Right forelimb (tissue), 1 donor: Measurements from ENCODE around the gene C1orf53.
"Not testable (repeated sequence)": the region's sequence is repeated elsewhere in the genome, so short reads cannot be mapped to it uniquely, and the experiment has no call there.

Experiments used
- DNase-seq: peaks from one replicate; pipeline ENCODE4 v3.0.0-alpha.2; 2018

C1orf53 gene

DNA sequence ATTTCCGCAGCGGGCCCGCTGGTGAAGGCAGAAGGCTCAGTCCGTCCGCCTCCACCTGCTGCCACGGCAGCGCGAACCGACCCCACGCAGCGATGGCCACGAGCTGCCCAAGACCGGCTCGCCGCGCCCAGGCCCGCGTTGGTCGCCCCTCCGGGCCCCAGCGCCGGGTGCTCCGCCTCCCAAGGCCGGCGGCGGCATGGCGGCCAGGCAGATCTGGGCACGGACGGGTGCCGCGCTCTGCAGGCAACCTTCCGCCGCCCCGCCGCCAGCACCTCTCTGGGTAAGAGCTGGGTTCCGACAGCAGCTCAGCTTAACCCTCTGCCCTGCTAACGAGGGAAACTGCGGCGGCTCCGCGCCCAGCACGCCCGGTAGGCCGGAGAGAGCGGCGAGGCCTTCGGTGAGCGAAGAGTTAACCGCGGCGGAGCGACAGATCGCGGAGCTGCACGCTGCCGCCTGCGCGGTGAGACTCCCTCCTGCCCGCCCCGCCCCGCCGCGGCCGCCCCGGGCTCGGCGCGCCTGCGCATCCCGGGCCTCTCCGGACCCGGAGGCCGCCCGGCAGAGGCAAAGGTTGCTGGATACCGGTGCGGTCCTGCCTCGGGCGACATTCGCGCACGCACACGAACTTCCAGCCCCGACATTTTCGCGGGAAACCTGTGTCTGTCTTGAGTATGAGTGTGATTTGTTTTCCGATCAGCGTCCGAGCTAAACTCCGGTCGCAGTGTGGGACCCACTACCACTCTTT is at the start of gene C1orf53:
TSS of gene C1orf53 (plus strand) at position 177 of the 742 bp plus-strand sequence. CDS start at position 197, 20 bp downstream.
- DNase-seq, result peak; percentile 92

DNA sequence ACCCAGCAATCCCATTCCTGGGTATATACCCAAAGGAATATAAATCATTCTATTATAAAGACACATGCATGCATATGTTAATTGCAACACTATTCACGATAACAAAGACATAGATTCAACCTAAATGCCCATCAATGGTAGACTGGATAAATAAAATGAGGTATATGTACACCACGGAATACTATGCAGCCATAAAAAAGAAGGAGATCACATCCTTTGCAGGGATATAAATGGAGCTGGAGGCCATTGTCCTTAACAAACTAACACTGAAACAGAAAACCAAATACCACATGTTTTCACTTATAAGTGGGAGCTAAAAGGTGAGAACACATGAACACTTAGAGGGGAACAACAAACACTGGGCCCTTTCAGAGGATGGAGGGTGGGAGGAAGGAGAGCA is 46.7 kb upstream of the C1orf53 start:
- not testable (repeated sequence) for DNase-seq

DNA sequence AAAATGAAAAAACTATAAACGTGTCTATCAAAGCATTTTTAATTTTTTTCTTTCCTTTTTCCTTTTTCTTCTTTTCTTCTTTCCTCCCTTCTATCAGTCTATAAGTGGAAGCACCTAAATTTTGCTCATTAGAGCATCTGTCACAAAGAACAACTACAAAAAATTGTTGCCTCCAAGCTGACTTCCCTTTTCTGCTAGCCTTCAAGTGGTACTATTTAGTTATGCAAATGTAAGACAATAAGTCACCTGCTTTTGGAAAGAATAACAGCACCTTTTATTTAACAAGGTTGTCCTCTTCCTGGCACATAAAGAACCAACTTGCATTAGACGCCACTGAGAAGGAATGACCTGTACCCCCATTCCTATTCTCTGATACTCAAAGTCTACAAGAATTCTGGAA is 45.0 kb upstream of the C1orf53 start:
- DNase-seq, result no peak

DNA sequence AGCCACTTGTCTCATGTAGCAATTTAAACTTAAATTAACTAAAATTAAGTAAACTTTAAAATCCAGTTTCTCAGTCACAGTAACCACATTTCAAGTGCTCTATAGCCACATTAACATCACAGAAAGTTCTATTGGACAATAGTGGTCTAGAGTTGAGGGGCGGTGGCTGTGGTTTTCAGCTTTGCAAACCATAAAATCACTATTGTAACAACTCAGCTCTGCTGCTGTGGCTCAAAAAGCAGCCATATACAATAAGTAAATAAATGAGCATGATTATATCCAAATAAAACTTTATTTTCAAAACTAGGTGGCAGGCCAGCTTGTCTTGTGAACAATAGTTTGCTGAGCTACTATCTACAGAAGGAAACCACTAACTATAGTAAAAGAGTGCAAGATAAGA is 43.4 kb upstream of the C1orf53 start:
- no peak for DNase-seq

DNA sequence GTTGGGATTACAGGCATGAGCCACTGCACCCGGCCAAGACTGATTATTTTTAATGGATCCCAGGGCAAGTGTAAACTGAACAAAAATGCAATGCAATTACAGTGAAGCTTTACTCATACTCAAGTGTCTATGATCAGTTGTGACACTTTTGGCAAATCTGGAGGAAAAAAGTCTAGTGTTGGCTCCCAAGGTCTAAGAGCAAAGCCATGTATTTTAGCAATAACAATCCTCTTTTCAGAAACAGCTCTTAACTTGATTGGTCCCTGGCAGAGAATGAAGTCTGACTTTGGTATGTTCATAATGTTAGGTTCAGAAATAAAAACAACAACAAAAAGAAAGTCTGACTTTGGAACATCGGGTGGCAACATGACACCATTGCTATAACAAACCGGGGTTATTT is 40.2 kb upstream of the C1orf53 start:
- DNase-seq, result no peak

DNA sequence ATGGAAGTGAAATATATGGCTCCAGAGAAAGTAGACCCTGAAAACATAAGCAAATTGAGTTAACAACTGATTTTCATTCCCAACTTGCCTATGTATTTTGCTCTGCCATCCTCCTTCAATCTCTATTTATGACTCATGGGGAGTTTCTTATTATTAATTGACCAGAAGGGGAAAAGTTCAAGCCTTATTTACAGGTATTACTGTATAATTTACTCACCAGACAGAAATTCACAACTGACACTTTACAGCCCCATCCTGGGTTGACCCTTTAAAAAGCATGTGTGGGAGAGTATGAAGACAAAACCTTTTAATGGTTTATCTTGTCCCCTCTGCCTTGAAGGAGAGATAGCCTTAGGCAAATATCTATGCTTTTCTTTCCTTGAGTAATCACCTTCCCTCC is 39.8 kb upstream of the C1orf53 start:
- DNase-seq, result no peak

DNA sequence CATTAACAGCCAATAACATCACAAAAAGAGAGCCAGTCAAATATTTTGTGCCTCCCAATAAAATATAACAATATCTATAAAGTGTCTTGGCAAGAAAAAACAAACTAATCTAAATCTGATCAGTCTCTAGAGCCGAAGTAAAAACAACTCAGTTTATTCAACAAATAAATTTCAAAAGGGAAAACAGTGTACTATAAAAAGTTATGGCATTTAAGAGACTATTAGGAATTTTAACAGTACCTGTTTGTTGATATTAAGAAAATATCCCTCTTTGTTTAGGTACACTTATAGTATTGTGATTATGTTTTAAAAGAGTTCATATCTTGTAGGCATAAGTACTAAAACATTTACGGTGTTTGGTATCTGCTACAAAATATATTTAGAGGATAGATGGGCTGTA is 36.6 kb upstream of the C1orf53 start:
- no peak for DNase-seq

DNA sequence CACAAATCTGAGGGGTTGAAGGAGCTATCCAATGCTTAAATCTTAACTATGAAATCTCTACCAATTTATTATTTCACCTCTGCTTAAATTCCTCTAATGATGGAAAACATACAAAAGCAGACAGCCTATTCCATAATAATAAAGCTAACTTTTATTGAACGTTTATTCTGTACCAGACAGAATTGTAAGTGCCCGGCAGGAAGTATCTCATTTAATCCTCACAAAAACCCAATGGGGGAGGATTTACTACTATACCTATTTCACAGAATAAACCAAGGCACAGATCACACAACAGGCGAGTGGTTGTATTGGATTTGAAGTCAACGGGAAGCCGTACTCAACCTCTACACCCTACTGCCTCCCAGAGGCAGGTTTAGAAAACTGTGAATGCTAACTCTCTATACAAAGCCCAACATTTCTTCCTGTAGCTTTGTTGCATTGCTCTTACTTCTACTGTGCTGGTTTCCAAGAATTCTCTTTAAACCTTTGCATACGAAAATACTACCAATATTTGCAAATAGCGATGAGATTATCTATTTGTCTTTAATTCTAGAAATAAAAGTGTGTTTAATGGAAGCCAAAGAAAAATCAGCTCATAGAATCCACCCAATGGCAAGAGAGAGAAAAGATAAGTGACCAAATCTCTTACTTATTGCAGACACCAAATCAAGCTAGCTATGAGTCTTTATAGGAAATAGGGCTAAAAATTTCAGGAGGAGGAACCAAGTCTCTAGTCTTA is 33.5 kb upstream of the C1orf53 start:
- DNase-seq, result no peak

DNA sequence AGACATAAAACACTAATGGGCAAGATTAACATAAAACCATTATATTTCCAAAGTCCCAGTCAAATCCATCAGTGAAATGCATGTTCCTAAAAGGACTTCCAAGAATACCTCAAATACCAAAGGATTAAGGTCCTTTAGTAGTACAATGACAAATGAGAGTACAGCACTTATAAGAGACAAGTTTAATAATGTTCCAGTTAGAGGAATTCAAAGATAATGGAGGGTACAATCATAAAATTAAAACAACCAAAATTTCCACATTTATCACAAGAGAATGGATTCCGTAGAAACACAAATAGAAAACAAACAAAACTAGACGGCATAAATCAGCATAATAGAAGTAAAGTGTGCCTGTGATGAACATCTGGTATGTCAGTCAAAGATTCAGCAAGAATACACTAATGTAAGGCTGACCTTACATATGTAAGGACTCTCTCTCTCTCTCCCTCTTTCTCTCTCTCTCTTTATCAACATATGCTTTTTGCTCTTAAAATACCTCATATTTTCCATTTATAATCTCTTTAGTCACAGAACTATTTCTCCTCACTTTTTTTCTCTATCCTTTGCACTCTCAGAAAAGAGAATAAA is 32.8 kb upstream of the C1orf53 start:
- no peak for DNase-seq

DNA sequence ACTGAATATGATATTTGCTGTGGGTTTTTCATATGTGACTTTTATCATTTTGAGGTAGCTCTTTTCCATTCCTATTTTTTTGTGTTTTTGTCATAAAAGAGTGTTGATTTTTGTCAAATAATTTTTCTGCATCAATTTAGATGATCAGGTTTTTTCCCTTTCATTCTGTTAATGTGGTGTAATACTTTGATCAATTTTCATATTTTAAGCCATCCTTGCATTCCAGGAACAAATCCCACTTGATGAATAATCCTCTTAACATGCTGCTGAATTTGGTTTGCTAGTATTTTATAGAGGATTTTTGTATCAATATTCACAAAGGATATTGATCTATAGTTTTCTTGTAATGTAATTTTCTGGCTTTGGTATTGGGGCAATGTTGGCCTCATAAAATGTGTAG is 25.5 kb upstream of the C1orf53 start:
- no peak for DNase-seq

DNA sequence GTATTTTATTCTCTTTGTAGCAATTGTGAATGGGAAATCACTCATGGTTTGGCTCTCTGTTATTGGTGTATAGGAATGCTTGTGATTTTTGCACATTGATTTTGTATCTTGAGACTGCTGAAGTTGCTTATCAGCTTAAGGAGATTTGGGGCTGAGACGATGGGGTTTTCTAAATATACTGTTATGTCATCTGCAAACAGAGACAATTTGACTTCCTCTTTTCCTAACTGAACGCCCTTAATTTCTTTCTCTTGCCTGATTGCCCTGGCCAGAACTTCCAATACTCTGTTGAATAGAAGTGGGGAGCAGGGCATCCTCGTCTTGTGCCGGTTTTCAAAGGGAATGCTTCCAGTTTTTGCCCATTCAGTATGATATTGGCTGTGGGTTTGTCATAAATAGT is 22.0 kb upstream of the C1orf53 start:
- DNase-seq, result not testable (repeated sequence)

DNA sequence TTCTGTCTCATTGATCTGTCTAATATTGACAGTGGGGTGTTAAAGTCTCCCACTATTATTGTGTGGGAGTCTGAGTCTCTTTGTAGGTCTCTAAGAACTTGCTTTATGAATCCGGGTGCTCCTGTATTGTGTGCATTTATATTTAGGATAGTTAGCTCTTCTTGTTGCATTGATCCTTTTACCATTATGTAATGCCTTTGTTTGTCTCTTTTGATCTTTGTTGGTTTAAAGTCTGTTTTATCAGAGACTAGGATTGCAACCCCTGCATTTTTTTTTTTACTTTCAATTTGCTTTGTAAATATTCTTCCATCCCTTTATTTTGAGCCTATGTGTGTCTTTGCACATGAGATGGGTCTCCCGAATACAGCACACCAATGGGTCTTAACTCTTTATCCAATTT is 20.2 kb upstream of the C1orf53 start:
- DNase-seq, result not testable (repeated sequence)

DNA sequence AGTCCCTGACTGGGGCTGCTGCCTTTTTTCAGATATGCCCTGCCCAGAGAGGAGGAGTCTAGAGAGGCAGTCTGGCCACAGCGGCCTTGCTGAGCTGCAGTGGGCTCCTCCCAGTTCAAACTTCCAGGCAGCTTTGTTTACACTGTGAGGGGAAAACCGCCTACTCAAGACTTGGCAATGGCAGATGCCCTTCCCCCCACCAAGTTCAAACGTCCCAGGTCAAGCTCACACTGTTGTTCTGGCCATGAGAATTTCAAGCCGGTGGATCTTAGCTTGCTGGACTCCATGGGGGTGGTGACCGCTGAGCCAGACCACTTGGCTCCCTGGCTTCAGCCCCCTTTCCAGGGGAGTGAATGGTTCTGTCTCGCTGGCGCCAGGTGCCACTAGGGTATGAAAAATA is 18.3 kb upstream of the C1orf53 start:
- DNase-seq, result no peak

DNA sequence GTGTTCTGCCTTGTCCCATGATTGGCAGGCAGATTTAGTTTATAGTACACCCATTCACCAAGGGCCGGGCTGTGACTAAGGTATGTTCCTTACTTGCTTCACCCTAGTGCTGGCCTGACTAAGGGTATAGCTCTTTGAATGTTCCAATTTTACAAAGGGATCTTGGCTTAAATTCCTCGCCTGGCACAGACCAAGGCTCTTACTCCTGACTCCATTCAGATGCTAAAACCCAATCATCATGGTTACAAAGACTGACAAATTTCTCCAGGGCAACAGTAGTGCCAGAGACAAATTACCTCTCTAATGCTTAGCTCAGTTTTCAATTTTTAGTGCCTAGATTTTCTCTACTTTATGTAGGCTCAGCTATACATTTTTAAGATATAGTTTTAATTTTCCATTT is 11.5 kb upstream of the C1orf53 start:
- no peak for DNase-seq

DNA sequence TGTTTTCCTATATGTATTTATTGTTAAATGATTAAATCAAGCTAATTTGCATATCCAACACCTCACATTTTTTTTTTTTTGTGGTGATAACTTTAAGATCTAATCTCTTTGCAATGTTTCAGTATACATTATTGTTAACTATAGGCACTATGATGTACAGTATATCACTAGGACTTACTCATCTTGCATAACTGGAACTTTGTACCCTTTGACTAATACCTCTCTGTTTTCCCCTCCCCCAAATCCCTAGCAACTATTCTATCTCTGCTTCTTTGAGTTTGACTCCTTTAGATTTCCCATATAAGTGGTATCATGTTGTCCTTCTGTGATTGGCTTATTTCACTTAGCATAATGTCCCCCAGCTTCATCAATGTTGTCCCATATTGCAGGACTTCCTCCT is 9.7 kb upstream of the C1orf53 start:
- DNase-seq, result no peak

DNA sequence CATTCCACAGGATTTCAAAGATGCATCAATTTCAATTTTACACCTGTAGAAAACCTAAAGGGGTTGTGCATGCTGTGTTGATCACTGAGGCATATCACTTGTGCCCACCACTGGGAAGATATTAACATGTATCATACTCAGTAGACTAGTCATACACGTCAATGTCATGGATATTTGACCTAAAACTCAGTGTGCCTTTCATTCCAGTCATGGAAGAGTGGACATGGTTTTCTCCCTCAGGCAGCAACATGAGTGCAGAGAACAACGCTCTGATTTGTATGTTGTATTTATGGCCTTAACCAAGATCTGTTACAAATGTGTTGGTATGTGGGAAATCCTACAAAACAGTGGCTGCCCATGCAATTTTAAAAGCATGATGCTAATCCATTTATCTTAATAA is 6.1 kb upstream of the C1orf53 start:
- no peak for DNase-seq

DNA sequence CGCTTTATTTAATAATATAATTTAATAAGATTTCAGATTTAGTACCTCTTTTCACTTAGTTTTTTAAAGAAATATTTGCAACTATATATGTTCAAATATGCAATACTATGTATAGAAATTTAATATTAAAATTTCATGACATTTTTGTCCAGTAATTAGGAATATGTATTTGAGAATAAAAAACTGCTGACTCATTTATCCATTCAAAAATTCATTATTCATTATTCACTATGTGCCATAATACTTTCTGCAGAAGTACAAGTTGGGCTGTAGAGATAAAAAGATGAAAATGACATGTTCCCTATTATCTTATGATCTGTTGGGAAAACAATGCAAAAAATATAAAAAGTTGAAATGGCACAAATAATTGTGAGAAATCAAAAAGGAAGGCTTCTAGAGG is 3.4 kb upstream of the C1orf53 start:
- DNase-seq, result no peak

DNA sequence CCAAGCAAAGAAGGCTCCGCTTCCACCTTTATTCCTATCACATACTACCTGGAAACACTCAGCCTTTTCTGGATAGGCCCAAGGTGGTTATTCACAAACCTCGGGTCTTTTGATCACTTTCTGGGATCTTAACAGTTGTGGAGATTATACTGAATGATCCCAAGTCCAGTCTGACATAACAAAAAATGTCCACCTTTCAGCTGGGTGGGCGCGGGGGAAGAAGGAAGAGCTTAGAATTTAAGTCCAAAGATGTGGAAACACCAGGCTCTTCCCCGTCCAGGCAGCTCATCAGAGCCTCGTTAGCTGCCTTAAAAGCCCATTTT is 338 bp upstream of the C1orf53 start:
- no peak for DNase-seq

DNA sequence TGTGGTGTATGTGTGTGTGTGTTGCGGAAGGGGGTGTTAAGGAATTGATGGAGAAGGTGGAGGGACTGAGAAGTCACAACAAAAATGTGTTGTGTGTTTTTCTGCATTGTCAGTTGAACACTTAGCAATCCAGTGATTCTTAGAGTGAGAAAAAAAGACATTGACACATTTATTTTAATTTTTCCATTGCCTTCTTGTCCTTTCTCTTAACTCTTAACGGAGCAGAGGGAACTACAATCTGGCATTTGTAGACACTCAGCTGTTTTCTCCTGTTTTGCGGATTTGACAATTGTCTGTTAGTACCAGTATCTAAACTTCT is 725 bp downstream of the C1orf53 start:
- DNase-seq, result no peak

DNA sequence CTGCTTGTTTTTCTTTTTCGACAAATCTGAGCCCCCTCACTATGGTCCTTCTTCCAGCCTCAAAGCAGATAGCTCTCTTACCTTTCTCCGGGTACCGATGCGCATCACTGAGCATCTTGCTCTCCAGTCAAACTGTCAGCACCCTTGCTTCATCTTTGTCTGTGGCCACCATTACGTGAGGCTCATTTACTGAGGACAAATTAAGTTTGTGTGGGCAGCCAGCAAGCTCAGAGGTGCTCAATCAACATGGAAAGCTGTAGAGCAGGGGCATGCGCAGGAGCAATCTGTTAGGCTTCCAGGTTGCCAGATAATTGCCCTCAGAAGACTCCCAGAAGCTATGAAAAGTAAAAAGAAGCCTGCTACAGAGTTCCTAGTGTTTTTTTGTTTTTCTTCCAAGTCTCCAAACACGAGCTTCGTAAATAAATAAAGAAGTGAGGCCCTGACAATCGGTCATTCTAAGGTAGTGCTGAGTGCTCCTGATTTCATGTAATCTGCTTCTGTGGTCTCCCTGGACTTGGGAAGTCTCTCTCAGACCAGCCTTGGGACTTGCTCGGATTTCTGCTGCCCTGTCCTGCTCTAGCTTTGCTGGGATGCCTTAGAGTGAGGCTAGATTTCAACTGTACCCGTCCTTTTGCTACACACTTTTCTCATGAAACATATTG is 1.8 kb downstream of the C1orf53 start:
- no peak for DNase-seq

DNA sequence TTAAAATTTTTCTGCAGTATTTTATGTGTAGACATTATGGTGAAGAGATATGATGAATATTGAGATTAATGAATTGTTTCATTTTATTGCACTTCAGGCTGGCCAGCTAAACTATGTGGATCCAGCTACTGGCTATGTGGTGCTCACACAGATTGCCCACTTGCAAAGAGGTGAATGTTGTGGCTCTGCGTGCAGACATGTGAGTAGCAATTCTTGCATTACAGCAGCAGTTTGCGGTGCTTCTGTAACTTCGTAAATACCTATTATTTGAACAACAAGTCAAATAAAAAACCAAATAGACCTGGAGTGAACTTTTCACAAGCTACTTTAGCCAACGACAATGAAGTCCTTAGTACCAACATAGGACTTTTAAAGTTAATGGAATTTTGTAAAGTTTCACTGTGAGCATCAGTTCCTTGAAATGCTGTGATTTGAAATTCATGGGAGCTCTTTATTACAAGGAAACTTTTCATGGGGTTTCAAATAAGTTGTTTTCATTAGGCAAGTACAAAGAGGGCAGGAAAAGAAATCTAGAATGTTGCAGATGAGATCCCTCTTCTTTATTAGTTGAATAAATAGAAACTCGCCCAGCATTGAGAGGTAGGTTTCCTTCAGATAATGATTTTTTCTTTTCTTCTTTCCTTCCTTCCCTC is 3.4 kb downstream of the C1orf53 start:
- DNase-seq, result no peak

DNA sequence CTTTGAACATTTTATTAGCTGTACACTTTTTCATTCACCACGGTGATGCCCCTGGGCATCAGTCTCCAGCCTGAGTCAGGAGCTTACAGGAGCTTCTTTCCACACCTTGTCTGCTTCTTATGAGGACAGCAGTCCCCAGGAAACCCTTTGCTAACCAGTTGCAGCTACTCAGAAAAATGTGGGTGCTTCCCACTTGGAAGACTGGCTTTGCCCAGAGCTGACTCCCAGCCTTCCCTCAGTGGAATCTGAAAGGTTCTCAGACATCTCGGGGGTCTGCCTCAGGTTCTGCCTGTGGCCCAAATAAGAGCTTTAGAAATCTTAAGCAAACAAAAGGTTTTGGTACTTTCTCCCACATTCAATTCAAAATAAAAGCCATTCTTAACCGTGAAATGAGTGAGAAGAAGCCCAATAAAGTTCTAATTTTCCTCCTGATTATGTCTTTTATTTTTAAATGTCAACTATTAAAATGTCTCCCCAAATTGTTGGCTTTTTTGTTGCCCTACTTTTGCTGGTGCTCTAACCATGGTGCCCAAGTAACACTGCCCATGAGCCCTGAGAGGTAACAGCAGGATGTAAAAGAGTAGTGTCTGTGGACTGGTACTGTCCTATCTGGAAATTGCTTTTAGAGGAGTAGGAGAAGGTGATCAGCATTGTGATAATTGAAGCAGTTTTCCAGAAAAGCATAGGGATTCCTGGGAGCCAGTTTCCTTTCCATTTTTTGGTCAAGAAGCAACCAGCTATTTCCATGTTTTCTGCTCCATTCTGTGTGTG is 5.6 kb downstream of the C1orf53 start:
- DNase-seq, result no peak
